GM11168 (cell line): ENCODE results near the gene HDAC4.

Experiments
- in situ Hi-C: fragments of 300-500 bp; cut with MboI; formaldehyde crosslinking; loops from one replicate; pipeline ENCODE4 v1.12.0; 2022; ENCODE audit warnings: low sequenced_read_pairs; ENCODE audit not compliant: unreplicated experiment

Gene HDAC4

DNA sequence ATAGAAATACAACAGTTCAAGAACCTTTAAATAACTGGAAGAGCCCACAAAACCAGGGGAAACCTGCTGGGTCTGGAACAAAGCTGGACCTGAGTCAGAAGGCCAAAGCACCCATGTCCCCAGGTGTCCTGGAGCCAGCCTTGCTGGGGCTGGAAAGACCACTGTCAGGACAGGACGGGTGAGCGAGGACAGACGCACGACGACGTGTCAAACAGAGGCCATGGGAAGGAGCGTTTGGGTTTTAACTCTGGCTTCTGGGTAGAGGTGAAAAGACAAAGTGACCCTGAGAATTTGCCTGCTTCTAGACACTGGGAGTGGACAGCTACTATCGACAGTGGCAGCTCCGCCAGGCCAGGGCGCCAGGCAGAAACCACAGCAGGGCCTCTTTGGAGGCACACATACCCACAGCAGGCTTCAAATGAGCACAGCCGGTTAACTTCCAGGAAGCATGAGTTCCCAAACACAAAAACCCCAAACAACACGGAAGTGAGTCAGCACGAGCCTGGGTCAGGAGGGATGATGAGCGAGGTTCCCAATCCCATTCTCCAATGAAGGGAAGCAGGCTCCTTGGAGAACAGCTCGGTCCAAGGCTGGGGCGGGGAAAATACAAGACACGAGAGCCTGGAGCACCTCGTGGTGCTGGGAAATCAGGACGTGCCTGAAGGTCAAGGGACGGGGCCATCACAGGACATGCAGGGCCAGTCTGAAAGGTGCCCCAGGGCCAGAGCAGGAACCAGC is 344.9 kb downstream of the HDAC4 start:
- in situ Hi-C loops, result no loop called here

GRCh38 chr2:239054921-239055320 is 345.9 kb downstream of the HDAC4 start:
- in situ Hi-C loops, result no loop called here

- in situ Hi-C loops, result no loop called here
Observed at GRCh38 chr2:239053801-239054503, 346.9 kb downstream of the HDAC4 start.

DNA sequence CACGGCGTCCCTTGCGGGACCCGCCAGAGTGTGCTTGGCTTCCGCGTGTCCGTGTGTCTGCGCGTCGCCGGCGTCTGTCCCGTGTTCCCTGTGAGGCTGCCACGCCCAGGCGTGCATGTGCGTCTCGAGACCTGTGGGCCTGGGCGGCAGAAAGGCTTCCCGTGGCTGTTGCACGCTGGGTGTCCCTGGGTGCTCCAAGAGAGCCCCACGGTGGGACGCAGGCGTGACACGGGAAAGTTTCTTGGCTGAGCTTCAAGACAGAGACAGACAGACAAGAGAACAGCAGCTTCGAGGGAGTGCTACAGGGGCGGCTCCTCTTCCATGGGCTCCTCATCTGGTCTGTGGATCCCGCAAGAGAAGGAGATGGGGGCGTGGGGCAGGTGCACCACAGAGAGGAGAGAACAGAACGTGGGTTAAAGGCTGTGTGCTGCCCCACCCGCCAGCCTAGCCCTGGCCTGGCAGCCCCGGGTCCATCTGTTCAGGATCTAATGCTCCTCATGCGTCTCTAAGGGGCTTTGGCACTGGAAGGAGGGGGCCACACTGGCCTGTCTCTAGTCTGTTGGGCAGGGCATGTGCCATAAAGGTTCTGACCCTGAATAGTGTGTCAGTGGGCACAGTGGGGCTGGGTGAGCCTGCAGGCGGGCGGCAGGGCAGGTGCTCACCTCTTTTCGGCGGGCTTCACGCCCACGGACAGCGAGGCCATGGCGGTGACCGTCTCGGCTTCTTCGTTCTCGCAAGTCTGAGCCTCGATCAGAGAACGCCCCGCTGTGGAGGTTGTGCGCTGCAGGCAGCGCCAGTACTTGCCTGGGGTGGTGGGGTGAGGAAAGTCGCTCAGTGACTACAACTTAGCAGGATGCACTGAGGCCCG is 347.8 kb downstream of the HDAC4 start:
- in situ Hi-C loops, result no loop called here

DNA sequence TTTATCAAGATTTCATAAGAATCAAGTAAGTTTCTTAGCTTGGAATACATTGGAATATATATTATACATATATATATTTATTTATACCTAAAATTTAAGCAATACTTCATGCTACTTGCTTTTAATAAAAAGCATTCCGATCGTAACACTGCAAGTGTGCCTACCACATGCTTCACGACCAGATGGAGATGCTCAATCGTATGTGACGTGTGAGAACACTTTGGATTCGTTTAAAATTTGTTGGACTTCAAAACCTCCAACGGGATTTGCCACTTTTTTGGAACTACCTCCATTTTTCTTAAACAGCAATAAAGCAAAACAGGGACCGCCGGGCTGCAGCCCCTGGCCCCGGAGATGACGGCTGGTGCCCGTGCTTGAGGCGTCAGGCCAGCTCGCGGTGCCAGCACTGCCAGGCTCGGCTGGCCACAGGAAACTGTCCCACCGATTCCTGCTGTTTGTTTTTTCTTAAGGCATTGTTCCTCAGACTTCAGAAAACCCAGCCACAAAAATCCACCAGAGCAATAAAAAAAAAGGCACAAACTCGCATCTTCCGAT is 348.9 kb downstream of the HDAC4 start:
- in situ Hi-C loops, result no loop called here

- in situ Hi-C loops, result no loop called here
Observed at GRCh38 chr2:239050252-239050649, 350.6 kb downstream of the HDAC4 start.

DNA sequence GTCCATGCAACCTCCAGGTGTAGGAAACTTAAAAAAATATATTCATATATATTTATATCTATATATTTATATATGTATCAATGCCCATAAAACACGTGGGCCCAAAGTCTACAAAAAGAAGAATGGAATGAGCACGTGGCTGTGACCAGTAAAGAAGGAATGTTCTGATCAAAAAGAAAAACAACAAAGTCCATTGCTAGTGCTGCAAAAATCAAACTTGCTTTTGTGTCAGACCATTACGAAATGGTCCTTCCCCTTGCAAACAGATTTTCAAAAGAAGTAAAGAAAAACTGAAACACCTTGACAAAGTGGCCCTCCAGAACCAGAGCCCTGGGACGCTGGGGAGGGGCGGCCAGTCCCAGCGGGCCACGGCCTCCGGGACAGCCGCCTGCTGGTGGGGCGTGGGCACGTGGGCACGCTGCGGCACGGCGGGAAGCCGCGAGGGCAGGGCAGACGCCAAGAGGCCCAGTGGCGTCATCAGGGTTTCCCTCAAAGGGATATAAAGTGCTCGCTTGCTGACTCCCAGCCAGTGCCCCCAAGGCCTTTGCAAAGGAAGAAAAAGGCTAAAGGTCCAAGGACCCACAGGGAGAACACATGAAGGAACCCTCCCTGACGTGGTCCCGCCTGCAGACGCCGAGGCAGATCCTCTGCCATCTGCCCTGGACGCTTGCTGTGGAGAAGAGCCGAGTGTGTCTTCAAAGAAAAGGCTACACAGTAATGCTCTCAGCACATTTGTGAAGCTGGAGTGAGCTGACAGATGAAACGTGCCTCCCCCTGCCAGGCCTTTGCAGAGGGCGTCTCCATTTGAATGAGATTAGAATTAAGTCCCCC is 351.2 kb downstream of the HDAC4 start:
- in situ Hi-C loops, result no loop called here

GRCh38 chr2:239048736-239049135 is 352.1 kb downstream of the HDAC4 start:
- in situ Hi-C loops, result no loop called here

DNA sequence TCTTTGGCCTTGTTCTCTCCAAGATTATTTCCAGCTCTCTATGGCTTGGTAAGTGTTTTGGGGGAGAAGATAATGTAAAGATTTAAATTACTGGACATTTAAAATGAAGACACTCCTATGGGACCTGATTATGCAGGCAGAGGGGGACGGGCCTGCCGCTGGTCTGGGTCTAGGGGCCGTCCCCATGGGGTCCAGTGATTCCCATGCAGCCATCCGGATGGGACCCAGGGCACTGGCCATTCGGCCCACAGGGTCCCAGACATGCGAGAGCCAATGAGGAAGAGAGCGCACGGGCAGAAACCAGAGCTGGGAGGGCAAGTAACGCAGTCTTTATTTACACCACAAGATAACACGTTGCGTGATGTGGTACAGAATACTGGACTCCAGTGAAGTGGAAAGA is 353.0 kb downstream of the HDAC4 start:
- in situ Hi-C loops, result no loop called here

- in situ Hi-C loops, result no loop called here
Observed at GRCh38 chr2:239047420-239047819, 353.4 kb downstream of the HDAC4 start.

DNA sequence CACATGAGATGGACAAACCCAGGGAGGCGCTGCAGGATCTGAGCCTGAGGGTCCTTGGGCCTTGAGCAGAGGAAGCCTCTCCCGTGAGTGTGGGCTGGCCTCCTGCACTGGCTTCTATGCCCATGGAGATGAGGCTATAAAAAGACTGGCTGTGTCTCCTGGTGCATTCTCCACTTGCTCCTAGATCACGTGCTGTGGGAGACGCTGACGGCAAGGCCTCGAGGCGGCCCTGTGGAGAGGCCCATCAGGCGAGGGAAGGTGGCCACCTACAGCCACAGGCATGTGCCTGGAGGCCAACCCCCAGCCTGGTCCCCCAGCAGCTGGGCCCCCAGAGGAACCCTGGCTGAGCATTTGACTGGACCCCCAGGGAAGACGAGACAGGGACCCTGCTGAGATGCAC is 354.0 kb downstream of the HDAC4 start:
- in situ Hi-C loops, result no loop called here

DNA sequence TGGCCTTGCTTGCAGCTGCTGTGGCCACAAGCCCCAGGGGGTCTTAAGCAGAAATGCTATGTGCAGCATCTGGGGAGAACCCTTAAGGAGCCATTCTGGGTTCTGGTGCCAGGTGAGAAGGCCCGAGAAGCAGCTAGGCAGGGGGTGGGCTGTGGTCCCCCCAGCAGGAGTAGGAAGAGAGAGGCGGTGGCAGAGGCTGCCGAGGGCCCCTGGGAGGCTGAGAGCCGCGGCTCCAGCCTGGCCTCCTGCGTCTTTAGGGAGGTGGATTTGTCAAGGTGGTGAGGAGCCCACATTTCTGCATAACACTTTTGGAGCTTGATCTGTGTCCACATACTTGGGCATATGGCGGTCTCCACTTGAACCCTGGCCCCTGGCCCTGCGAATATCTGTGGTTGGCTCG is 356.5 kb downstream of the HDAC4 start:
- in situ Hi-C loops, result no loop called here

- in situ Hi-C loops, result no loop called here
Observed at GRCh38 chr2:239043326-239043725, 357.5 kb downstream of the HDAC4 start.

DNA sequence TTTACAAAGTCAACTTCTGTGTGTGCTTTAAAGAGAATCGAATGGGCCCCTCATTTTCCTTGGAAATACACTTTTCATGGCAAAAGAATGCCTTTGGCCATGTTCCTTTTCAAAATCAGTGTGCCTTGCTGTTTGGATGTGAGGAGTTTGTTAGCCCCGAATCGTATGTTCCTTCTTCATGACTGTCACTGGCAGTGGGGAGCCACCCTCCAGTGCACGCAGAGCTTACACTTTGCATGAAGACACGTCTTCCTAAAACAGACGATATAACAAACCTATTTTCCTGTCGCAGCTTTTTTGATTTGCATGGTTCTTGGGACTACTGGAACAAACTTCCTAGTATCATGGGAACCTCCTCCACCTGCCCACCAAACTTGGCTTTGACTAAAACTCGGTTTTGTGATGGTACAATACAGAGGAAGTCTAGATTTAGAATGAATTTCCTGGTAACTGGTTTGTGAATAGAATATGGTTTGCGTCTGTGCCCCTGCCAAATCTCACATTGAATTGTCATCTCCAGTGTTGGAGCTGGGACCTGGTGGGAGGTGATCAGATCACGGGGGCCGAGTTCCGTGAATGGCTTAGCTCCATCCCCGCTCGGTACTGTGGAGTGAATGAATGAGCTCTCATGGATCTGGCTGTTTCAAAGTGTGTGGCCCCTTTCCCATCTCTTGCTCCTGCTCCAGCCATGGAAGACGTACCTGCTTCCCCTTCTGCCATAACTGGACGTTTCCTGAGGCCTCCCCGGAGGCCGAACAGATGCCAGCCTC is 358.1 kb downstream of the HDAC4 start:
- in situ Hi-C loops, result no loop called here

- in situ Hi-C loops, result no loop called here
Observed at GRCh38 chr2:239042046-239042445, 358.8 kb downstream of the HDAC4 start.

DNA sequence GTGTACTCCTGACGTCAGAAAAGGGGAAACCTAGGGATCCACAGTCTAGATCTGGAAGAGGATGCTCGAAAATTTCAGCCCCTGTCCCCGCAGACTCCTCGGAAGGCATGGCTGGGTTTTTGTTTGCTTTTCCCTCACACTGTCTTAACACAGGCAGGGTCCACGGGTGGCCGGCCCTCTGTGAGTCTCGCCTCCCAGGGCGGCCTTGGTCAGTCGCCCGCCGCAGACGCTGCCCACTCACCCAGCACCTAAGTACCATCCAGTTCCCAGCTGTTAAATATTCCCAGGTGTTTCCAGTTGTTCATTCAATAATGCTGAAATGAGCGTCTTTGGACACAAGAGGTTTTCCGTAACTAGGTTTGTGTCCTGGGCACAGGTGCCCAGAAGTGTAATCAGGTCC is 359.8 kb downstream of the HDAC4 start:
- in situ Hi-C loops, result no loop called here

DNA sequence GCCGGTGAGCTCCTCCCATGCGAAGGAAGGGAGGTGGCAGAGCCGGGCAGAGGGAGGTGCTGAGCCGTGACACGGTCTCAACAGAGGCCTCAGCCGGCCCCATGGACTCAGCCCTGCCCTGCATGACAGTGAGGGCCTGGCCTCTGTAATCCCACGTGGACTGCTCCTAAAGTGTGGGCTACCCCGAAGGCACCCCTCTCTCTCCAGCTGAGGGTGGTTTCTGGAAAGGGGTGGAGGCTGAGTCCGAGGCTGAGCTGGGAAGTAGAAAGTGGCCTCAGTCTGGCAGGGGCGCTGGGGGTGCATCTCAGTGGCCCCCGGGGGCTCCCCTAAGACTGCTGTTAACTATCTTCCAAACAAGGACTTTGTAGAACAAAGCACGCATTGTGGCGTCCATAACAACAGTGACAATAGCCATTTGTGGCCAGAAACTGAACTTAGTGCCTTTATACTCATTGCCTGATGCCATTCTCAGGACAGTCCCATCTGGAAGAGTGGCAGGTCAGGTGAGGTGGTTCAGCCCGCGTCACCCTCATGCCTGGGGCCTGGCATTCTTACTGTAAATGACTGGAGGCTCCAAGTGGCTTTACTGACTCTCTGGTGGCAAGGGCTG is 360.6 kb downstream of the HDAC4 start:
- in situ Hi-C loops, result no loop called here

GRCh38 chr2:239039479-239039861 is 361.4 kb downstream of the HDAC4 start:
- in situ Hi-C loops, result no loop called here
